Activated CD8-positive, alpha-beta T cell treated with anti-CD3 and anti-CD28 coated beads, Interleukin-2, amount 10 ng/mL, durations not matched to agents 7 days and 5 days (primary cell): Measurements from ENCODE around the gene RAP1GAP. TPM values are rescaled to one million over a fixed set of nuclear protein-coding genes. Genes with fewer than 3 reads are reported as not detected.

Source experiments
- ATAC-seq: fragments of 150-1000 bp; cut with Tn5 transposase; one replicate; pipeline ENCODE4 v1.10.0; 2021; ENCODE audit warnings: moderate library complexity
- CTCF ChIA-PET: fragments of 350-600 bp; sonication (Branson Sonifier 250); formaldehyde crosslinking; loops from one replicate; lab custom pipeline; 2021; ENCODE audit warnings: antibody characterized with exemption; lab: Charles Lee
- POLR2A ChIA-PET: fragments of 350-600 bp; sonication (Branson Sonifier 250); formaldehyde crosslinking; loops from one replicate; lab custom pipeline; 2021; ENCODE audit warnings: antibody characterized with exemption; lab: Charles Lee
- DNase-seq: peaks from one replicate; pipeline ENCODE4 v3.0.0-alpha.2; 2020
- H3K27ac Mint-ChIP-seq: one replicate; pipeline ENCODE4 v1.8.0; 2021; ENCODE audit warnings: mild to moderate bottlenecking, mixed read lengths
- H3K27me3 Mint-ChIP-seq: one replicate; pipeline ENCODE4 v1.8.0; 2021; ENCODE audit warnings: low read depth, mixed read lengths
- H3K36me3 Mint-ChIP-seq: one replicate; pipeline ENCODE4 v1.8.0; 2021; ENCODE audit warnings: low read depth, mixed read lengths
- H3K4me1 Mint-ChIP-seq: one replicate; pipeline ENCODE4 v1.8.0; 2021; ENCODE audit warnings: low read depth, mixed read lengths
- H3K4me3 Mint-ChIP-seq: one replicate; pipeline ENCODE4 v1.8.0; 2021; ENCODE audit warnings: mild to moderate bottlenecking, mixed read lengths
- H3K9me3 Mint-ChIP-seq: one replicate; pipeline ENCODE4 v1.8.0; 2022; ENCODE audit warnings: mixed read lengths; ENCODE audit not compliant: insufficient read depth
- total RNA-seq, 2 experiments: library from RNA; stranded (reverse); gene quantifications; one replicate each; pipeline ENCODE4 v1.2.3, GENCODE V29; 2021

The RAP1GAP gene
- total RNA-seq, 2 experiments from 2014 or later: 0.13 TPM; not detected in 1

DNA sequence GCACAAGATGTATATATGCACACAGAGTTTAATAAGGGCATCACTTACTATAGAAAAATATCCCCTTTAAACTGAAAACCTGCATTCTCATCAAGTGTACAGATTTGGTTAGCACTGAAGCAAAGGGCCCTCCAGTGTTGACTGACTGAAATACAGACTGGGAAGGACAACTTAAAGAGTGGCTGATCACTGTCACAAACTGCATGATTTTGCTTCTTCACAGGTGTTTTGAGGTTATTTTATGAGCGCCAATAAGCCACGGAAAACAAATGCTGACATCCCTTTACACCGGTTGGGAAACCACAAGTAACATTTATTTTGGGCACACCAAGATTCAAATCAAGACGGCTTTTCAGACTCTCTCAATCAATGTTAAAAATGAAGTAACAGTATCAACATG, 30.9 kb upstream of the RAP1GAP start:
- CTCF ChIA-PET: no interaction called here
- POLR2A ChIA-PET: no interaction called here
- DNase-seq (no peak), ATAC-seq (no peak)
- H3K4me1 Mint-ChIP-seq: peaks cover 32% of the 10 kb centered on the region
- no peak overlapping the region for H3K4me3 Mint-ChIP-seq
- H3K36me3 Mint-ChIP-seq: peaks cover 46% of the 10 kb centered on the region
- H3K27ac Mint-ChIP-seq: peak overlapping the region; percentile 60
- no peaks in the 10 kb centered on the region for H3K27me3 Mint-ChIP-seq
- H3K9me3 Mint-ChIP-seq: no peaks in the 10 kb centered on the region

GRCh38 chr1:21696931-21697330, 27.8 kb upstream of the RAP1GAP start:
- CTCF ChIA-PET: no interaction called here

GRCh38 chr1:21693732-21694131, 24.6 kb upstream of the RAP1GAP start:
- Mint-ChIP-seq H3K36me3 (peaks cover 43% of the 10 kb centered on the region), H3K27me3 (no peaks in the 10 kb centered on the region), H3K4me3 (no peak overlapping the region), H3K27ac (no peak overlapping the region), H3K4me1 (peaks cover 9% of the 10 kb centered on the region), H3K9me3 (no peaks in the 10 kb centered on the region)
- CTCF ChIA-PET: interaction anchor here (0.7 kb wide), 1 partner anchor 648 kb away, joined by 4 read pairs; no protein-coding TSS in a partner anchor
- ATAC-seq (no peak), DNase-seq (no peak)
- POLR2A ChIA-PET: no interaction called here

More at GRCh38 chr1:21696931-21697330, 27.8 kb upstream of the RAP1GAP start:
- POLR2A ChIA-PET: no interaction called here
- peaks cover 48% of the 10 kb centered on the region for H3K36me3 Mint-ChIP-seq
- no peaks in the 10 kb centered on the region for H3K9me3 Mint-ChIP-seq
- H3K4me1 Mint-ChIP-seq: peaks cover 22% of the 10 kb centered on the region
- ATAC-seq (no peak), DNase-seq (no peak)
- no peaks in the 10 kb centered on the region for H3K27me3 Mint-ChIP-seq
- no peak overlapping the region for H3K4me3 Mint-ChIP-seq
- H3K27ac Mint-ChIP-seq: no peak overlapping the region

- Mint-ChIP-seq H3K9me3 (no peaks in the 10 kb centered on the region), H3K36me3 (peaks cover 53% of the 10 kb centered on the region), H3K4me1 (no peaks in the 10 kb centered on the region), H3K27me3 (no peaks in the 10 kb centered on the region), H3K27ac (no peak overlapping the region), H3K4me3 (no peak overlapping the region)
- no peak for ATAC-seq
- DNase-seq: no peak
- CTCF ChIA-PET: no interaction called here
- POLR2A ChIA-PET: no interaction called here
These were observed 22.6 kb upstream of the RAP1GAP start for GRCh38 chr1:21691739-21692138.

GRCh38 chr1:21689661-21690372, 20.7 kb upstream of the RAP1GAP start:
- H3K27me3 Mint-ChIP-seq: no peaks in the 10 kb centered on the region
- no peak overlapping the region for H3K4me3 Mint-ChIP-seq
- ChIA-PET CTCF (interaction anchor here (1.3 kb wide), 1 partner anchor 32 kb away, joined by 3 read pairs; no protein-coding TSS in a partner anchor), POLR2A (no interaction called here)
- H3K9me3 Mint-ChIP-seq: no peaks in the 10 kb centered on the region
- DNase-seq (no peak), ATAC-seq (no peak)
- H3K36me3 Mint-ChIP-seq: peaks cover 63% of the 10 kb centered on the region
- no peaks in the 10 kb centered on the region for H3K4me1 Mint-ChIP-seq
- H3K27ac Mint-ChIP-seq: no peak overlapping the region

DNA sequence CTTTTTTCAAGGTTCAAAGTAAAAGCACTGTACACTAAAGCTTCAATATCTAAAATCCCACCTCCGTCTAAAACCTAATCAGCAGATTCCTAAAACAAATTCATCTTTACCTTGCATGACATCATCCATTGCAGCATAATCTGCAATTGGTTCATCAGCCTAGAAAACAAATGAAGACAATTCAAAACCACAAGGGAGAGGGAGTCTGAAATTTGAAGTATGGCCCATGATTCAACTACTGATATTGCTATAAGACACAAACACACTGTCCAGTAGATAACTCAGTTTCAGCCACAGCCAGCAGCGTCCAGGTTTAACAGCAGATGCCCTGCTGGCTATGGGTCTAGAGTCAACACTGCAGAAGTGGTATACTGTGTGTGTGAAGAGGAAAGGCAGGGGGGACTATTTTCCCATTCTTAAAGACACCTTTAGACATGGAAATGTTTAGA, 17.9 kb upstream of the RAP1GAP start:
- ChIA-PET POLR2A (no interaction called here), CTCF (interaction anchor here (1.6 kb wide), 1 partner anchor 21 kb away, joined by 3 read pairs; no protein-coding TSS in a partner anchor)
- Mint-ChIP-seq H3K9me3 (no peaks in the 10 kb centered on the region), H3K4me3 (no peak overlapping the region), H3K27ac (no peak overlapping the region), H3K27me3 (no peaks in the 10 kb centered on the region), H3K36me3 (peaks cover 58% of the 10 kb centered on the region), H3K4me1 (no peaks in the 10 kb centered on the region)
- no peak for DNase-seq
- no peak for ATAC-seq

DNA sequence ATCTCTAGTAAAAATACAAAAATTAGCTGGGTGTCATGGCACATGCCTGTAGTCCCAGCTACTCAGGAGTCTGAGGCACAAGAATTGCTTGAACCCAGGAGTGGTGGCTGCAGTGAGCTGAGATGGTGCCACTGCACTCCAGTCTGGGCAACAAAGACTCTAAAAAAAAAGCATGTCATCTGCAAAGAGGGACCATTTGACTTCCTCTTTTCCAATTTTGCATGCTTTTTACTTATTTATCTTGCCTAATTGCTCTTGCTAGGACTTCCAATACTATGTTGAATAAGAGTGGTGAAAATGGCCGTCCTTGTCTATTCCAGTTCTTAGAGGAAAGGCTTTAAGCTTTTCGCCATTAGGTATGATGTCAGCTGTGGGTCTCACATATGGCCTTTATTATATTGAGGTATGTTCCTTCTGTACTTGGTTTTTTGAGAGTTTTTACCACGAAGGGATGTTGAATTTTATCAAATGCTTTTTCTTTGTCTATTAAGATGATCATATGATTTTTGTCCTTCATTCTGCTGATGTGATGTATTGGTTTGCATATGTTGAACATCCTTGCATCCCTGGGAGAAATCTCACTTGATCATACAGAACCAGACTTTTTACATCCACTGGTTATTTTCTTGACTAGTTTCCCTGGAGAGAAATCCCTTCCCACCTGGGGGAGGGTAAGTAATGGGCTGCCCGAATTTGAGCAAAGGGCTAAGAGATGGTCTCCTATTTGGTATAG, 17.0 kb upstream of the RAP1GAP start:
- no peaks in the 10 kb centered on the region for H3K9me3 Mint-ChIP-seq
- no peak overlapping the region for H3K27ac Mint-ChIP-seq
- DNase-seq: no peak
- no peaks in the 10 kb centered on the region for H3K27me3 Mint-ChIP-seq
- H3K4me3 Mint-ChIP-seq: no peak overlapping the region
- ATAC-seq: no peak
- ChIA-PET POLR2A (no interaction called here), CTCF (interaction anchor here (0.7 kb wide), 1 partner anchor 76 kb away, joined by 3 read pairs; no protein-coding TSS in a partner anchor)
- H3K36me3 Mint-ChIP-seq: peaks cover 54% of the 10 kb centered on the region
- H3K4me1 Mint-ChIP-seq: no peaks in the 10 kb centered on the region

DNA sequence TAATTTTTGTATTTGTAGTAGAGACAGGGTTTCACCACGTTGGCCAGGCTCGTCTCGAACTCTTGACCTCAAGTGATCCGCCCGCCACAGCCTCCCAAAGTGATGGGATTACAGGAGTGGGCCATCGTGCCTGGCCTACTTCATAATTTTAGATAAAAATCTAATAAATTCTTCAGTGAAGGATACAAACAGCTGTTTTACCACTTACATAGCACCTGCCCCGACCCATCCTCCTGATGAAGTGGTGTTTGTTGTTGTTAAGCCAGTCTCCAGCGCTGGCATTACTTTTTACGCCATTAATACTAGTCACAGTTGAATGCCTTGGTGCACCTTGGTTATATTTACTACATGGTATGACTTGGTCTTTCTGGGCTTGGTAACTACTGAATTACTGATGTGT, 12.3 kb upstream of the RAP1GAP start:
- ATAC-seq (no peak), DNase-seq (no peak)
- ChIA-PET CTCF (no interaction called here), POLR2A (no interaction called here)
- Mint-ChIP-seq H3K9me3 (no peaks in the 10 kb centered on the region), H3K27me3 (no peaks in the 10 kb centered on the region), H3K4me1 (no peaks in the 10 kb centered on the region), H3K27ac (no peak overlapping the region), H3K4me3 (no peak overlapping the region), H3K36me3 (peaks cover 41% of the 10 kb centered on the region)

GRCh38 chr1:21680918-21681317, 11.8 kb upstream of the RAP1GAP start:
- Mint-ChIP-seq H3K27me3 (no peaks in the 10 kb centered on the region), H3K36me3 (peaks cover 37% of the 10 kb centered on the region), H3K27ac (no peak overlapping the region), H3K9me3 (no peaks in the 10 kb centered on the region), H3K4me1 (no peaks in the 10 kb centered on the region), H3K4me3 (no peak overlapping the region)
- ChIA-PET CTCF (interaction anchor here (0.7 kb wide), 1 partner anchor 23 kb away, joined by 3 read pairs; no protein-coding TSS in a partner anchor), POLR2A (no interaction called here)
- DNase-seq (no peak), ATAC-seq (no peak)

- DNase-seq (no peak), ATAC-seq (no peak)
- ChIA-PET CTCF (interaction anchor here (0.7 kb wide), 1 partner anchor 24 kb away, joined by 3 read pairs; no protein-coding TSS in a partner anchor), POLR2A (no interaction called here)
- Mint-ChIP-seq H3K4me1 (no peaks in the 10 kb centered on the region), H3K36me3 (peaks cover 33% of the 10 kb centered on the region), H3K9me3 (no peaks in the 10 kb centered on the region), H3K4me3 (no peak overlapping the region), H3K27ac (no peak overlapping the region), H3K27me3 (no peaks in the 10 kb centered on the region)
These were observed 11.2 kb upstream of the RAP1GAP start for GRCh38 chr1:21680381-21680780.

DNA sequence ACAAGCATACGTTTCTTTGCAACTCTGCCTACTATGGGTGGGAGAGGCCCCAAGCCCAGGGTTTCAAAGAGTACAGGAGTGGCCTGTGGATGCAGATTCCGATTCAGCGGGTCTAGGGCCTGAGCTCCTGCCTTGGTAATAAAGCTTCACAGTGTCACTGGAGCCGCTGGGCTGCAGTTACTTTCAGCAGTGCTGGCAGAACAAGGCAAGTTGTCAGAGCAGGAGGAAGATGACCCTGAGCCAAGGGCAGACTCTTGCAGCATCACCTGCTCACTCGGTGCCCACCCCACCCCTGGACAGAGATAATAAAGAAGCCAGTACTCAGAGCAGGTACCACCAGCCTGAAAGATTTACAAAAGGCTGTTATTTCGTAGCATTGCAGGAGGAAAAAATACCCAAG, 8.0 kb upstream of the RAP1GAP start:
- no peaks in the 10 kb centered on the region for H3K9me3 Mint-ChIP-seq
- no peaks in the 10 kb centered on the region for H3K27me3 Mint-ChIP-seq
- H3K4me1 Mint-ChIP-seq: no peaks in the 10 kb centered on the region
- peaks cover 15% of the 10 kb centered on the region for H3K36me3 Mint-ChIP-seq
- no peak overlapping the region for H3K27ac Mint-ChIP-seq
- DNase-seq: no peak
- ATAC-seq: no peak
- ChIA-PET POLR2A (no interaction called here), CTCF (no interaction called here)
- no peak overlapping the region for H3K4me3 Mint-ChIP-seq

GRCh38 chr1:21674957-21675356, 5.8 kb upstream of the RAP1GAP start:
- ChIA-PET POLR2A (no interaction called here), CTCF (no interaction called here)
- no peaks in the 10 kb centered on the region for H3K9me3 Mint-ChIP-seq
- ATAC-seq (no peak), DNase-seq (no peak)
- H3K36me3 Mint-ChIP-seq: peaks cover 12% of the 10 kb centered on the region
- H3K27ac Mint-ChIP-seq: no peak overlapping the region
- H3K27me3 Mint-ChIP-seq: peaks cover 7% of the 10 kb centered on the region
- H3K4me1 Mint-ChIP-seq: no peaks in the 10 kb centered on the region
- no peak overlapping the region for H3K4me3 Mint-ChIP-seq
